Left ventricle myocardium inferior (tissue), 1 donor: Measurements from ENCODE around the gene TPM1. TPM values are rescaled to one million over a fixed set of nuclear protein-coding genes. Genes with fewer than 3 reads are reported as not detected.

ENCODE experiments used
- DNase-seq: peaks from one replicate; pipeline ENCODE4 v3.0.0-alpha.2; 2020
- H3K27ac ChIP-seq: fragments of 200-600 bp; replicated peaks from 2 replicates; pipeline ENCODE4 v1.8.0; 2021
- H3K27me3 ChIP-seq: fragments of 200-600 bp; 2 replicates; pipeline ENCODE4 v1.8.0; 2021; ENCODE audit warnings: low read depth
- H3K36me3 ChIP-seq: fragments of 200-600 bp; 2 replicates; pipeline ENCODE4 v1.8.0; 2021
- H3K4me1 ChIP-seq: fragments of 200-600 bp; 2 replicates; pipeline ENCODE4 v1.8.0; 2021
- H3K4me3 ChIP-seq: fragments of 200-600 bp; 2 replicates; pipeline ENCODE4 v1.8.0; 2021; ENCODE audit warnings: mild to moderate bottlenecking, moderate library complexity
- H3K9me3 ChIP-seq: fragments of 200-600 bp; replicated peaks from 2 replicates; pipeline ENCODE4 v1.8.0; 2021
- CTCF ChIP-seq: fragments of 200-600 bp; IDR thresholded peaks from 2 replicates; pipeline ENCODE4 v1.8.0; 2021; ENCODE audit warnings: antibody characterized with exemption, mild to moderate bottlenecking, borderline replicate concordance
- intact Hi-C: fragments of 100-400 bp; cut with micrococcal nuclease; formaldehyde crosslinking; loops from one replicate; pipeline ENCODE4 v1.11.0; 2022
- total RNA-seq: library from RNA; stranded (reverse); fragmentation: NEBNext Ultra II Directional; extraction: Animal tissue kit (Norgen Biotek cat#: 25700); gene quantifications from one replicate; pipeline ENCODE4 v1.2.1, GENCODE V29; 2021
- donor health status: DM: no; HTN: yes; CAD: no; lungs with severe emphysema.

Gene TPM1
- total RNA-seq, 1 donor from 2014 or later = 12,604 TPM

GRCh38 chr15:63018639-63019038 is 23.9 kb upstream of the TPM1 start:
- no peak for DNase-seq
- Histone ChIP-seq H3K27me3 (no peaks in the 10 kb centered on the region), H3K4me1 (peaks cover 19% of the 10 kb centered on the region), H3K36me3 (no peaks in the 10 kb centered on the region), H3K9me3 (no peaks in the 10 kb centered on the region), H3K27ac (no peak overlapping the region), H3K4me3 (no peak overlapping the region)
- TF ChIP-seq CTCF = no peak
- intact Hi-C loops = no loop called here

DNA sequence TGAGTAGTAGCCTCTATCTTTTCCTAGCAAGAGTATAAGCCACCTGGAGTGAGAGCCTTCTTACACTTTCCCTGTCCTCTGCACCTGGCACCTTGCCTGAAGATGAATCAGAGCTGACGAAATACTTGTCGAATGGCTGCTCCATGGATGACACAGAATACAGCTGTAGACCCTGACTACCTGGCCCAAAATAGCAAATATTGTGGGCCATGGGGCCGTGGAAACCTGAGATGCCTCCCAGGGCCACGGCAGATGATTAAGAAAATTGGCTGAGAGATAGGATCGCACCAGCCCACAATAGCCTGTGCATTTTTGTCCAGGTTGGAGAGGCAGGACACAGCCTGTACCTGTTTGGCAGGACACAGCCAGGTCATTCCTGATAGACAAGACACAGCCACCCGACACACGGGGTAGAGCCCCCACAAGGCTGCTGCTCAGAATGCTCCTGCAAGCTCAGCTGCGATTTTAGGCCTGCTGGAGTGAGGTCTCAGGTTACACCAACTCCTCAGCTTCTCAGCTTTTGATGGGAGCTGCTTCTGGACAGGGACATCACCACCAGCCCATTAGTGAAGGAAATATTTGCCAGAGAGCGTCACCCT is 22.9 kb upstream of the TPM1 start:
- H3K4me1 ChIP-seq = peaks cover 14% of the 10 kb centered on the region
- H3K27me3 ChIP-seq = no peaks in the 10 kb centered on the region
- no peak overlapping the region for H3K27ac ChIP-seq
- no peaks in the 10 kb centered on the region for H3K36me3 ChIP-seq
- no peak overlapping the region for H3K4me3 ChIP-seq
- TF ChIP-seq CTCF = no peak
- H3K9me3 ChIP-seq = no peaks in the 10 kb centered on the region
- intact Hi-C loops = no loop called here
- DNase-seq = no peak

GRCh38 chr15:63020128-63020527 is 22.4 kb upstream of the TPM1 start:
- Histone ChIP-seq H3K36me3 (no peaks in the 10 kb centered on the region), H3K27ac (no peak overlapping the region), H3K27me3 (no peaks in the 10 kb centered on the region), H3K4me3 (no peak overlapping the region), H3K4me1 (peaks cover 12% of the 10 kb centered on the region), H3K9me3 (no peaks in the 10 kb centered on the region)
- TF ChIP-seq CTCF = no peak
- no peak for DNase-seq
- intact Hi-C loops = no loop called here

DNA sequence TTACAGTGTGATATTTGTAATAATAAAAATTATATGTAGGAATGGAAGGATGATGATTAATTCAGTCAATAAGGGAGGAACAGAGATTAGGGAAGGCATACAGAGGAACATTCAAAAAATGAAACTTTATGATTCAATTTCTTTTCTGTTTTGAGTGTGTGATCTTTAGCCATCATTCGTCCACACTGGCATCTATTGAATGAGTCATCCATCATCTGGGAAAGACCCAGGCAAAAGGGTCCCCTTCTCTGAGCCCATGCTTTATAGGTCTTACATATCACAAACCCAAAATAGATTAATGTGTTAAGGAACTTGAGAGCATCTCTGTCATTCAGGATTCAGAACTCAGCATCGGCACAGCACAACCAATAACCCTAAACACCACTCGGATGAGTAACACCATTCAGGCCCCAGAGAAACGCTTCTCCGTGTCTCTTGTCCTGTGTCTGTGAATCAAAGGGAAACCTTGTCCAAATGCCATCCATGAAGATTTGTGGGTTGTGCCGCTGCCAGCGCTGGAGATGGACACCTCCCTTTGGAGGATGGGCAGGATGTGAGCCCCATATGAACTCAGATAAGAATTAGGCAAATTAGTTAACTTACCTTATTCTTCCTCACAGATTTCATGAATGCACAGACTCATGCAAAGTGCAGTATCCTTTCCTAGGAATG is 21.7 kb upstream of the TPM1 start:
- intact Hi-C loops = no loop called here
- Histone ChIP-seq H3K4me3 (no peak overlapping the region), H3K4me1 (peaks cover 4% of the 10 kb centered on the region), H3K27ac (no peak overlapping the region), H3K27me3 (no peaks in the 10 kb centered on the region), H3K9me3 (no peaks in the 10 kb centered on the region), H3K36me3 (no peaks in the 10 kb centered on the region)
- no peak for DNase-seq
- TF ChIP-seq CTCF = no peak

DNA sequence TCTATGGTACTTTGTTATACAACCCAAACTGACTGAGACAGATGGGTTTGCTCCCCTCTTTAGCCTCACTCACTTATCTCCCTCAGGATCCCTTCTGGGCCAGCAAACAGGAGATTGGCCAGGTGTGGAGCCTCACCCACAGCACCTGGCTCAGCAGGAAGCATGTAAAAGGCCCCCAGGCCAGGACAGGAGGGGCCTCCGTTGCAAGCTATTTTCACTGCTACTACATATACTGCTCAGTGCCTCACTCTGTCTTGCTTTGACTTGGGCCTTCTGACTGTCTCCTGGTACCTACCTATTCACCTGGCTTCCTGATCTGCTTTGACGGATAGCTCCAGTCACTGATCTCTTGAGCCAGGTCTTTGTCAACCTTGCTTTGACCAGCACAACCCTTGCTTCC is 20.4 kb upstream of the TPM1 start:
- H3K36me3 ChIP-seq = no peaks in the 10 kb centered on the region
- TF ChIP-seq CTCF = no peak
- H3K4me3 ChIP-seq = no peak overlapping the region
- H3K4me1 ChIP-seq = no peaks in the 10 kb centered on the region
- no peaks in the 10 kb centered on the region for H3K9me3 ChIP-seq
- no peak for DNase-seq
- intact Hi-C loops = no loop called here
- no peak overlapping the region for H3K27ac ChIP-seq
- no peaks in the 10 kb centered on the region for H3K27me3 ChIP-seq
